Kidney tubule cell (primary cell): Measurements from ENCODE around the gene SUCLG2.
"Not testable (repeated sequence)": the region's sequence is repeated elsewhere in the genome, so short reads cannot be mapped to it uniquely, and the experiment has no call there.

Experiments used
- DNase-seq: peaks from one replicate; pipeline ENCODE4 v3.0.0-alpha.2; 2018; ENCODE audit warnings: low spot score

The SUCLG2 gene

GRCh38 chr3:67559029-67559605 lies 95.3 kb downstream of the SUCLG2 start:
- peak; percentile 87 for DNase-seq

- DNase-seq, result no peak
Measured at GRCh38 chr3:67558426-67558825, 96.0 kb downstream of the SUCLG2 start.

GRCh38 chr3:67557848-67558355 lies 96.5 kb downstream of the SUCLG2 start:
- no peak for DNase-seq

GRCh38 chr3:67551361-67552016 lies 102.9 kb downstream of the SUCLG2 start:
- no peak for DNase-seq

- no peak for DNase-seq
Measured at GRCh38 chr3:67550541-67550940, 103.9 kb downstream of the SUCLG2 start.

GRCh38 chr3:67542502-67543250 lies 111.7 kb downstream of the SUCLG2 start:
- not testable (repeated sequence) for DNase-seq

- DNase-seq, result peak; percentile 43
Measured at GRCh38 chr3:67540198-67540894, 114.1 kb downstream of the SUCLG2 start.

GRCh38 chr3:67537203-67537602 lies 117.2 kb downstream of the SUCLG2 start:
- DNase-seq, result not testable (repeated sequence)

- no peak for DNase-seq
Measured at GRCh38 chr3:67535006-67535405, 119.4 kb downstream of the SUCLG2 start.

- DNase-seq, result no peak
Measured at GRCh38 chr3:67534594-67534993, 119.8 kb downstream of the SUCLG2 start.

GRCh38 chr3:67531181-67532101 lies 123.0 kb downstream of the SUCLG2 start:
- DNase-seq, result peak; percentile 10

- no peak for DNase-seq
Measured at GRCh38 chr3:67529915-67530314, 124.5 kb downstream of the SUCLG2 start.

GRCh38 chr3:67529337-67529736 lies 125.1 kb downstream of the SUCLG2 start:
- DNase-seq, result no peak

- DNase-seq, result peak; percentile 27
Measured at GRCh38 chr3:67526246-67526645, 128.2 kb downstream of the SUCLG2 start.

GRCh38 chr3:67524046-67524445 lies 130.4 kb downstream of the SUCLG2 start:
- DNase-seq, result peak; percentile 6

GRCh38 chr3:67522081-67522480 lies 132.3 kb downstream of the SUCLG2 start:
- no peak for DNase-seq

- no peak for DNase-seq
Measured at GRCh38 chr3:67521053-67521646, 133.3 kb downstream of the SUCLG2 start.

GRCh38 chr3:67518236-67518635 lies 136.2 kb downstream of the SUCLG2 start:
- DNase-seq, result no peak

GRCh38 chr3:67517781-67518180 lies 136.6 kb downstream of the SUCLG2 start:
- DNase-seq, result no peak

GRCh38 chr3:67516496-67516895 lies 137.9 kb downstream of the SUCLG2 start:
- no peak for DNase-seq

GRCh38 chr3:67515778-67516177 lies 138.6 kb downstream of the SUCLG2 start:
- DNase-seq, result no peak
